ENCODE data around the gene ZBTB16. TPM values are rescaled to one million over a fixed set of nuclear protein-coding genes. Genes with fewer than 3 reads are reported as not detected.

The ZBTB16 gene
- total and polyA plus RNA-seq, 2 of the 13 experiments (the other 11 are each of a cell fraction or from before 2014, with no cell fraction given), result not detected

- peaks cover 0 to 18% of the 10 kb centered on the region in 2 experiments; a peak in 2 of 5 replicates for H3K27me3 ChIP-seq (ENCODE audit: control insufficient read depth in 1 of 2, insufficient read depth in 2 of 2, low read length in 2 of 2)
- 0% methylated on average over 2 of the region's 2 CpGs for WGBS (ENCODE audit: low lambda C conversion rate)
These were observed 194.3 kb downstream of the ZBTB16 start for GRCh38 chr11:114253771-114254170.

More at GRCh38 chr11:114253771-114254170, 194.3 kb downstream of the ZBTB16 start:
- Histone ChIP-seq H3K36me3 (replicated peaks in 1 of 2; ENCODE audit: control insufficient read depth in 1 of 2, insufficient read depth in 2 of 2, low read length in 2 of 2) (no peaks in the 10 kb centered on the region), H3K9ac (ENCODE audit: insufficient read depth, low read depth, low read length) (no peak overlapping the region), H2AFZ (ENCODE audit: low read length) (no peak overlapping the region), H3K27ac (ENCODE audit: extremely low read length, insufficient read depth, low read length) (no peak overlapping the region), H4K20me1 (ENCODE audit: insufficient read depth, low read length) (no peaks in the 10 kb centered on the region), H3K9me3 (ENCODE audit: low read length) (no peaks in the 10 kb centered on the region), H3K4me3 (replicated peaks in 1 of 3; ENCODE audit: insufficient read depth in 1 of 3, low read depth in 2 of 3, low read length in 3 of 3) (no peak overlapping the region), H3K4me1 (ENCODE audit: insufficient read depth, low read length) (peaks cover 16% of the 10 kb centered on the region), H3K79me2 (ENCODE audit: insufficient read depth, low read length) (no peaks in the 10 kb centered on the region), H3K4me2 (ENCODE audit: low read depth, low read length) (no peak overlapping the region)
- POLR2A ChIA-PET, result no interaction called here
- in situ Hi-C loops (cut with HindIII; ENCODE audit: extremely low pct_ligation_motif_present, low pct_unique_long_range_greater_than_20kb), result loop anchor here (25.0 kb wide), 1 partner anchor 441 kb away; no protein-coding TSS in a partner anchor
- FAIRE-seq (no peak), ATAC-seq (no peak), DNase-seq (ENCODE audit: low spot score) (no peak)
- intact Hi-C loops (cut with micrococcal nuclease; ENCODE audit: unreplicated experiment), result loop anchor here (1.0 kb wide), 1 partner anchor 265 kb away; no protein-coding TSS in a partner anchor
- CTCF ChIA-PET (ENCODE audit: low intra/inter-chr PET ratio, low total read pairs), result no interaction called here
- TF ChIP-seq AKAP8 (CRISPR knock-in tag; IDR thresholded peaks at IDR 0.05) (no peak), ZNF761 (CRISPR knock-in tag; conservative IDR thresholded peaks at IDR 0.05) (no peak), KMT2A (CRISPR knock-in tag; IDR thresholded peaks at IDR 0.05) (no peak), ZNF253 (CRISPR knock-in tag; IDR thresholded peaks at IDR 0.05; ENCODE audit: borderline replicate concordance) (no peak), MAFK (conservative IDR thresholded peaks at IDR 0.05 in 1 of 2, IDR thresholded peaks at IDR 0.05 in 1 of 2; ENCODE audit: low read length in 2 of 2) (no peak), ZNF354B (CRISPR knock-in tag; IDR thresholded peaks at IDR 0.05) (no peak), SRF (IDR thresholded peaks at IDR 0.05; ENCODE audit: low read depth, low read length) (no peak), ZFP62 (CRISPR knock-in tag; IDR thresholded peaks at IDR 0.05) (no peak), STAG1 (CRISPR knock-in tag; IDR thresholded peaks at IDR 0.05) (no peak), ZNF280B (CRISPR knock-in tag; IDR thresholded peaks at IDR 0.05; ENCODE audit: borderline replicate concordance) (no peak), TRIM22 (IDR thresholded peaks at IDR 0.05) (no peak), THAP9 (CRISPR knock-in tag; IDR thresholded peaks at IDR 0.05; ENCODE audit: borderline replicate concordance) (no peak), SETDB1 (CRISPR knock-in tag; IDR thresholded peaks at IDR 0.05; ENCODE audit: borderline replicate concordance) (no peak), LRRFIP1 (CRISPR knock-in tag; conservative IDR thresholded peaks at IDR 0.05) (no peak), SRSF4 (IDR thresholded peaks at IDR 0.05; ENCODE audit: low read depth, low read length, poor library complexity, severe bottlenecking) (no peak)
- BruUV-seq (replicated peaks), result no TSS peak

Measured in HepG2 (cell line).